Body of pancreas (tissue), 4 donors: ENCODE measurements around the gene FOXK2. TPM values are rescaled to one million over a fixed set of nuclear protein-coding genes. Genes with fewer than 3 reads are reported as not detected.

ENCODE experiments used
- ATAC-seq: fragments of 150-250 bp; one replicate; pipeline ENCODE4 v1.9.1; 2016
- DNase-seq, 4 donors: peaks; one replicate each; pipeline ENCODE4 v3.0.0-alpha.2; 2019
- H3K27ac ChIP-seq, 4 donors: fragments of 200-600 bp; sonication (generic); 1 replicate in 3 of 4; 2 replicates in 1 of 4; pipeline versions ENCODE4 v1.5.1 to v1.6.1; 2016 to 2019; ENCODE audit warnings: mild to moderate bottlenecking in 1 of 4, mixed read lengths in 1 of 4, moderate library complexity in 1 of 4
- H3K27me3 ChIP-seq, 2 donors: fragments of 200-600 bp; sonication (generic); one replicate each; pipeline ENCODE4 v1.6.0; 2016; ENCODE audit warnings: mild to moderate bottlenecking in 1 of 2
- H3K36me3 ChIP-seq, 2 donors: fragments of 200-600 bp; sonication (generic); replicated peaks in 1 of 2; 2 replicates each; pipeline ENCODE4 v1.5.1; 2016; ENCODE audit warnings: low read depth in 2 of 2; ENCODE audit not compliant: insufficient read depth in 1 of 2
- H3K4me1 ChIP-seq: fragments of 200-600 bp; sonication (generic); one replicate; pipeline ENCODE4 v1.6.0; 2016
- H3K4me3 ChIP-seq, 2 donors: fragments of 200-600 bp; sonication (generic); 1 replicate in 1 of 2; 2 replicates in 1 of 2; pipeline ENCODE4 v1.5.1; 2016 to 2019
- H3K9me3 ChIP-seq, 3 donors: fragments of 200-600 bp; sonication (generic); 1 replicate in 2 of 3; 2 replicates in 1 of 3; pipeline ENCODE4 v1.5.1; 2016
- CTCF ChIP-seq, 7 experiments: fragments of 450-650 bp in 4 of 7; fragments of 200-600 bp in 3 of 7; sonication (generic) in 3 of 7; IDR thresholded peaks; one replicate each; pipeline ENCODE4 v1.5.1; 2016 to 2019; ENCODE audit warnings: antibody characterized with exemption in 7 of 7
- POLR2A ChIP-seq, 3 donors: fragments of 450-650 bp; IDR thresholded peaks; one replicate each; pipeline ENCODE4 v1.6.1; 2016; ENCODE audit warnings: antibody characterized with exemption in 3 of 3, mild to moderate bottlenecking in 2 of 3
- WGBS, 2 donors: methylation state at CpG; one replicate each; pipeline ENCODE4 v1.1.5; 2017; 5-methylcytosine and 5-hydroxymethylcytosine counted together
- intact Hi-C: fragments of 100-400 bp; cut with DNase I; formaldehyde crosslinking; loops from one replicate; pipeline ENCODE4 v1.15.1; 2023
- total RNA-seq, 2 donors: library from RNA; depleted of rRNA; stranded (reverse); fragments of >200 nt; gene quantifications; one replicate each; pipeline ENCODE4 v1.1.0, GENCODE V29; 2016

Gene FOXK2
- total RNA-seq, 2 donors from 2014 or later = 10.6 to 25.1 TPM

GRCh38 chr17:82519971-82520903, 705 bp downstream of the FOXK2 start:
- Histone ChIP-seq H3K27ac (peak overlapping the region; percentile 48 to 86 (median 80)), H3K4me3 (peak overlapping the region; percentile 56 to 65), H3K36me3 (no peaks in the 10 kb centered on the region), H3K27me3 (no peaks in the 10 kb centered on the region), H3K9me3 (no peaks in the 10 kb centered on the region), H3K4me1 (peaks cover 41% of the 10 kb centered on the region)
- TF ChIP-seq CTCF (IDR thresholded peaks at IDR 0.05) (no peak), POLR2A (IDR thresholded peaks at IDR 0.05) (no peak)
- DNase-seq = peak in 3 of 4 donors; percentile 25 to 42 (median 40)
- intact Hi-C loops = no loop called here
- no peak for ATAC-seq
- WGBS, 2 donors = 0 to 1% methylated on average over 11 to 72 of the region's 94 CpGs

- H3K27ac ChIP-seq = peak overlapping the region in 1 of 4 donors; percentile 9
- TF ChIP-seq POLR2A (IDR thresholded peaks at IDR 0.05) (no peak), CTCF (IDR thresholded peaks at IDR 0.05) (no peak)
- intact Hi-C loops = no loop called here
- no peaks in the 10 kb centered on the region for H3K9me3 ChIP-seq
- no peaks in the 10 kb centered on the region for H3K27me3 ChIP-seq
- 29 to 35% methylated on average over 4 of the region's 4 CpGs for WGBS, 2 donors
- no peaks in the 10 kb centered on the region for H3K36me3 ChIP-seq
- no peak for ATAC-seq
- peak in 1 of 4 donors; percentile 24 for DNase-seq
- no peak overlapping the region for H3K4me3 ChIP-seq
- H3K4me1 ChIP-seq = peaks cover 70% of the 10 kb centered on the region
These were observed 5.0 kb downstream of the FOXK2 start for GRCh38 chr17:82524540-82524939.

- DNase-seq = no peak
- no peaks in the 10 kb centered on the region for H3K9me3 ChIP-seq
- intact Hi-C loops = no loop called here
- no peaks in the 10 kb centered on the region for H3K36me3 ChIP-seq
- no peak for ATAC-seq
- H3K27ac ChIP-seq = no peak overlapping the region
- H3K27me3 ChIP-seq = no peaks in the 10 kb centered on the region
- peaks cover 73% of the 10 kb centered on the region for H3K4me1 ChIP-seq
- H3K4me3 ChIP-seq = no peak overlapping the region
- TF ChIP-seq CTCF (IDR thresholded peaks at IDR 0.05) (no peak), POLR2A (IDR thresholded peaks at IDR 0.05) (no peak)
- WGBS, 2 donors = 44 to 63% methylated on average over 4 of the region's 4 CpGs
These were observed 6.2 kb downstream of the FOXK2 start for GRCh38 chr17:82525712-82526111.

GRCh38 chr17:82527898-82528297, 8.4 kb downstream of the FOXK2 start:
- H3K9me3 ChIP-seq = no peaks in the 10 kb centered on the region
- H3K4me3 ChIP-seq = no peak overlapping the region
- TF ChIP-seq CTCF (IDR thresholded peaks at IDR 0.05) = no peak
- peaks cover 64% of the 10 kb centered on the region for H3K4me1 ChIP-seq
- ATAC-seq (no peak), DNase-seq (no peak)
- 54 to 70% methylated on average over 7 to 8 of the region's 8 CpGs for WGBS, 2 donors
- no peaks in the 10 kb centered on the region for H3K27me3 ChIP-seq
- intact Hi-C loops = no loop called here
- H3K36me3 ChIP-seq = no peaks in the 10 kb centered on the region
- peak overlapping the region in 1 of 4 donors; percentile 58 for H3K27ac ChIP-seq
